OCI-LY1 (cell line): ENCODE results near the gene PSMA5.

Experiments
- CTCF ChIP-seq: fragments of 200-600 bp; sonication (generic), shearing (Covaris generic); IDR thresholded peaks from 2 replicates; pipeline ENCODE4 v1.5.1; 2017; ENCODE audit warnings: mild to moderate bottlenecking, antibody characterized with exemption, low read length, moderate library complexity, mixed read lengths
- EZH2 ChIP-seq: fragments of 200-600 bp; sonication (generic), shearing (Covaris generic); IDR thresholded peaks from 2 replicates; pipeline ENCODE4 v1.8.0; 2017; ENCODE audit warnings: borderline replicate concordance, mixed run types, mild to moderate bottlenecking, antibody characterized with exemption, low read length, moderate library complexity, mixed read lengths

- TF ChIP-seq CTCF (no peak), EZH2 (no peak)
Observed at GRCh38 chr1:109391157-109391556, 35.1 kb downstream of the PSMA5 start.
